Measurements from ENCODE around the gene FGF2. TPM values are rescaled to one million over a fixed set of nuclear protein-coding genes. Genes with fewer than 3 reads are reported as not detected.

FGF2 gene
- total RNA-seq, 2 donors from 2014 or later = 12.5 to 18.5 TPM

DNA sequence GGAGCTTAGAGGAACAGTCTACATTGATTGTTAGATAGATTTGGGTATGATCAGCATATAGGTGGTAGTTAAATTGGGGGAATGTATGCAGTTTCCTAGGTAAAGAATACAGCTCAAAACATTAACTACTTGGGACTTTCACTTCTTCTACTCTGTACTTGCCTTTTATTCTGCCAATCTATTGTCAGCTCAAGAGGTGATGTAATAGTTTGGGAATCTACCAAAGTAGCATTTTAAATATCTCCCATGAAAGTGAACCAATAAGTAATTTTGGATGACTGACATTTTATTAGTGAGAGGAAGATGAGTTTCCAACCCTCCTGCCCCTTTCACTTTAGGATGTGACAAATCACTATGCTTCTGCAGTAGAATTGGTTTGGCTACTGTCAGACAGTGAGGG is 52.4 kb downstream of the FGF2 start:
- no peaks in the 10 kb centered on the region for H3K9me3 ChIP-seq (ENCODE audit: control insufficient read depth, low read length)
- H3K27me3 ChIP-seq (ENCODE audit: control insufficient read depth, insufficient read depth, low read length, poor library complexity, severe bottlenecking) = no peaks in the 10 kb centered on the region
- no peak for TF ChIP-seq CTCF (conservative IDR thresholded peaks at IDR 0.05)
- H3K27me3 Mint-ChIP-seq (ENCODE audit: insufficient read depth) = no peaks in the 10 kb centered on the region
- no peak overlapping the region for H3K4me3 Mint-ChIP-seq
- no peak overlapping the region for H3K4me3 ChIP-seq (ENCODE audit: low read length)
- no peaks in the 10 kb centered on the region for H3K4me1 ChIP-seq (ENCODE audit: control insufficient read depth, insufficient read depth, low read length)
- H3K27ac ChIP-seq (ENCODE audit: low read depth, low read length) = no peak overlapping the region
- peaks cover 30% of the 10 kb centered on the region for H3K9me3 Mint-ChIP-seq
- H3K36me3 ChIP-seq (ENCODE audit: control insufficient read depth, insufficient read depth, low read length) = no peaks in the 10 kb centered on the region
- no peak overlapping the region for H3K27ac Mint-ChIP-seq
- H3K4me1 Mint-ChIP-seq = no peaks in the 10 kb centered on the region
- no peak overlapping the region for H3K9ac ChIP-seq (ENCODE audit: extremely low read depth, low read length, poor library complexity, severe bottlenecking)
- DNase-seq = no peak
- H3K36me3 Mint-ChIP-seq (ENCODE audit: low read depth) = peaks cover 47% of the 10 kb centered on the region

- Mint-ChIP-seq H3K27ac (no peak overlapping the region), H3K4me3 (no peak overlapping the region), H3K36me3 (ENCODE audit: low read depth) (peaks cover 48% of the 10 kb centered on the region), H3K27me3 (ENCODE audit: insufficient read depth) (no peaks in the 10 kb centered on the region), H3K9me3 (peaks cover 30% of the 10 kb centered on the region), H3K4me1 (no peaks in the 10 kb centered on the region)
- Histone ChIP-seq H3K4me3 (ENCODE audit: low read length) (no peak overlapping the region), H3K36me3 (ENCODE audit: control insufficient read depth, insufficient read depth, low read length) (no peaks in the 10 kb centered on the region), H3K4me1 (ENCODE audit: control insufficient read depth, insufficient read depth, low read length) (no peaks in the 10 kb centered on the region), H3K9ac (ENCODE audit: extremely low read depth, low read length, poor library complexity, severe bottlenecking) (no peak overlapping the region), H3K27ac (ENCODE audit: low read depth, low read length) (no peak overlapping the region), H3K27me3 (ENCODE audit: control insufficient read depth, insufficient read depth, low read length, poor library complexity, severe bottlenecking) (no peaks in the 10 kb centered on the region), H3K9me3 (ENCODE audit: control insufficient read depth, low read length) (no peaks in the 10 kb centered on the region)
- 81 to 94% methylated on average over 3 to 5 of the region's 5 CpGs for WGBS, 2 experiments (ENCODE audit: insufficient coverage in 1 of 2, insufficient read length in 1 of 2)
- DNase-seq = no peak
- no peak for TF ChIP-seq CTCF (conservative IDR thresholded peaks at IDR 0.05)
These were observed 56.5 kb downstream of the FGF2 start for GRCh38 chr4:122882857-122883735.

DNA sequence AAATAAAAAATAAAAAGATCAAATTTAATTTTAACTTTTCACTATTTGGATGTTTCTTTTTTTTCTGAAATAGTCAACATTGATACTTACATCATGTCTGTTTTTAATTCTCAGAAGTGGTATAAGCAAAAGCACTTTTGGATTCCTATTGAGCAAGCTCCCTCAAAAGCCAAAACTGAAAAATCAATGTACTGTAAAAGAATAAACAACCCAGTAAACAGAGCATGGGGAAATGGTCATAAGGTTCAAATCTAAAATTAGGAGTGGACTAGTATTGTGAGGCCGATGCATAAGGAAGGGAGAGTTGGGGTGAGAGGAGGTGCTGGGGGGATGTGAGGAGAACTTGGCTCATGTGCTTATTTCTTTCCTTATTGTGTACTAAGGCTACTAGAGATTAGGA is 57.9 kb downstream of the FGF2 start:
- Histone ChIP-seq H3K27ac (ENCODE audit: low read depth, low read length) (no peak overlapping the region), H3K36me3 (ENCODE audit: control insufficient read depth, insufficient read depth, low read length) (no peaks in the 10 kb centered on the region), H3K4me3 (ENCODE audit: low read length) (no peak overlapping the region), H3K9ac (ENCODE audit: extremely low read depth, low read length, poor library complexity, severe bottlenecking) (no peak overlapping the region), H3K4me1 (ENCODE audit: control insufficient read depth, insufficient read depth, low read length) (no peaks in the 10 kb centered on the region), H3K9me3 (ENCODE audit: control insufficient read depth, low read length) (no peaks in the 10 kb centered on the region), H3K27me3 (ENCODE audit: control insufficient read depth, insufficient read depth, low read length, poor library complexity, severe bottlenecking) (no peaks in the 10 kb centered on the region)
- 96% methylated on average over 1 of the region's 1 CpG; no CpG with 5 or more reads in 1 of the 2 experiments for WGBS, 2 experiments (ENCODE audit: insufficient coverage in 1 of 2, insufficient read length in 1 of 2)
- no peak overlapping the region for H3K27ac Mint-ChIP-seq
- TF ChIP-seq CTCF (conservative IDR thresholded peaks at IDR 0.05) = no peak
- DNase-seq = no peak
- peaks cover 23% of the 10 kb centered on the region for H3K9me3 Mint-ChIP-seq
- peaks cover 34% of the 10 kb centered on the region for H3K36me3 Mint-ChIP-seq (ENCODE audit: low read depth)
- H3K27me3 Mint-ChIP-seq (ENCODE audit: insufficient read depth) = no peaks in the 10 kb centered on the region
- no peaks in the 10 kb centered on the region for H3K4me1 Mint-ChIP-seq
- H3K4me3 Mint-ChIP-seq = no peak overlapping the region

All from endodermal cell (in vitro differentiated cells).